ENCODE results near the gene VSTM4.

DNA sequence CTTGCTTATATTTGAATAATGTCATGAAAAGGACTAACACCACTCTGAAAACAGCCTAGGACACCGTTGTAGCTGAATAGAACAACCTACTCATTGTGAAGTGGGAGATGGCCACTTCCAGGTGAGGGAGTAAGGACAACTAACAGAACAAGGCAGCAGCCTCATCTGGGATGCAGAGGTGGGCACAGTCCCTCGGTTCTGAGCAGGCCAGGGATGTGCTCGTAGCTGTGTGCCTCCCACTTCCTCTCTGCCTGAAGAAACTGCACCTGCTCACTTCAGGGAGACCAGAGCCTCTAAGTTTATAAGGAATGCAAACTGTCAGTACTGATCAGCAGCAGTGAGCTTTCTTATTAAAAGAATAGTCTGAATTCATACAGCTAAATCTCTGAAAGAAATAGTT is 2.5 kb downstream of the VSTM4 start:
- TF ChIP-seq CTCF (IDR thresholded peaks at IDR 0.05) (no peak), POLR2A (IDR thresholded peaks at IDR 0.05) (no peak)
